B cell (primary cell): ENCODE measurements around the gene CLEC4E. TPM values are rescaled to one million over a fixed set of nuclear protein-coding genes. Genes with fewer than 3 reads are reported as not detected.

Source experiments
- ATAC-seq: fragments of 200-7000 bp; cut with Tn5 transposase; one replicate; pipeline ENCODE4 v1.10.0; 2021; ENCODE audit warnings: low read depth, mild to moderate bottlenecking, moderate number of reproducible peaks, moderate library complexity
- CTCF ChIA-PET: fragments of 350-600 bp; sonication (Branson Sonifier 250); formaldehyde crosslinking; loops from one replicate; lab custom pipeline; 2021; ENCODE audit warnings: antibody characterized with exemption, inconsistent platforms; lab: Charles Lee
- POLR2A ChIA-PET: fragments of 350-600 bp; sonication (Branson Sonifier 250); formaldehyde crosslinking; loops from one replicate; lab custom pipeline; 2021; ENCODE audit warnings: antibody characterized with exemption; lab: Charles Lee
- DNase-seq: peaks from one replicate; pipeline ENCODE4 v3.0.0; 2013
- H2AFZ ChIP-seq: 2 replicates; pipeline ENCODE4 v1.6.1; 2012; ENCODE audit warnings: mild to moderate bottlenecking, low read depth, low read length; ENCODE audit not compliant: insufficient read depth, poor library complexity, severe bottlenecking
- H3K27ac ChIP-seq, 2 donors: 1 replicate in 1 of 2; 2 replicates in 1 of 2; pipeline ENCODE4 v1.5.1; 2012 to 2013; ENCODE audit warnings: low read length in 2 of 2, mild to moderate bottlenecking in 2 of 2, moderate library complexity in 1 of 2
- H3K27me3 ChIP-seq, 4 experiments: fragments of 200-600 bp in 1 of 4; sonication (generic) in 1 of 4; replicated peaks in 1 of 4; 1 replicate in 2 of 4; 2 replicates in 2 of 4; pipeline versions ENCODE4 v1.6.1 to v1.7.0; 2013 to 2016; ENCODE audit warnings: low read length in 3 of 4, mild to moderate bottlenecking in 2 of 4, mixed read lengths in 1 of 4, moderate library complexity in 1 of 4; ENCODE audit not compliant: insufficient read depth in 4 of 4, control insufficient read depth in 3 of 4; ENCODE audit errors: control extremely low read depth in 1 of 4
- H3K36me3 ChIP-seq, 2 experiments: replicated peaks in 1 of 2; 1 replicate in 1 of 2; 2 replicates in 1 of 2; pipeline versions ENCODE4 v1.6.1 to v1.7.1; 2013; ENCODE audit warnings: low read length in 1 of 2; ENCODE audit not compliant: insufficient read depth in 2 of 2, control insufficient read depth in 1 of 2; ENCODE audit errors: control extremely low read depth in 1 of 2, extremely low read depth in 1 of 2
- H3K4me1 ChIP-seq, 2 donors: fragments of 200-600 bp in 1 of 2; sonication (generic) in 1 of 2; 1 replicate in 1 of 2; 2 replicates in 1 of 2; pipeline versions ENCODE4 v1.5.1 to v1.6.1; 2013 to 2017; ENCODE audit warnings: low read length in 2 of 2; ENCODE audit not compliant: control insufficient read depth in 2 of 2, insufficient read depth in 2 of 2
- H3K4me2 ChIP-seq: replicated peaks from 2 replicates; pipeline ENCODE3; 2012; ENCODE audit warnings: mild to moderate bottlenecking, low read depth, low read length; ENCODE audit not compliant: poor library complexity, severe bottlenecking
- H3K4me3 ChIP-seq, 5 experiments: fragments of 200-600 bp in 1 of 5; sonication (generic) in 1 of 5; 1 replicate in 3 of 5; 2 replicates in 2 of 5; pipeline versions ENCODE4 v1.5.1 to v1.7.0; 2011 to 2016; ENCODE audit warnings: low read length in 4 of 5, mild to moderate bottlenecking in 4 of 5, low read depth in 2 of 5, control low read depth in 1 of 5, moderate library complexity in 1 of 5; ENCODE audit not compliant: insufficient read depth in 1 of 5; ENCODE audit errors: control extremely low read depth in 1 of 5, extremely low read depth in 1 of 5
- H3K79me2 ChIP-seq: fragments of 200-600 bp; sonication (generic); one replicate; pipeline ENCODE4 v1.6.0; 2016; ENCODE audit warnings: low read length; ENCODE audit not compliant: control insufficient read depth, insufficient read depth
- H3K9ac ChIP-seq: fragments of 200-600 bp; sonication (generic); 2 replicates; pipeline ENCODE4 v1.6.1; 2017; ENCODE audit warnings: mild to moderate bottlenecking, low read length, moderate library complexity
- H3K9me3 ChIP-seq, 3 donors: one replicate each; pipeline versions ENCODE4 v1.6.1 to v1.7.1; 2013; ENCODE audit warnings: low read length in 2 of 3; ENCODE audit not compliant: control insufficient read depth in 2 of 3, insufficient read depth in 1 of 3; ENCODE audit errors: control extremely low read depth in 1 of 3
- H4K20me1 ChIP-seq: 2 replicates; pipeline ENCODE4 v1.6.0; 2012; ENCODE audit warnings: mild to moderate bottlenecking, low read length; ENCODE audit not compliant: insufficient read depth, control insufficient read depth, poor library complexity, severe bottlenecking
- H3K27ac Mint-ChIP-seq: one replicate; pipeline ENCODE4 v1.8.0; 2021; ENCODE audit warnings: mixed read lengths
- H3K27me3 Mint-ChIP-seq: one replicate; pipeline ENCODE4 v1.8.0; 2021; ENCODE audit warnings: mixed read lengths
- H3K4me1 Mint-ChIP-seq: one replicate; pipeline ENCODE4 v1.8.0; 2021; ENCODE audit warnings: mixed read lengths
- H3K4me3 Mint-ChIP-seq: one replicate; pipeline ENCODE4 v1.8.0; 2021; ENCODE audit warnings: mixed read lengths
- H3K9me3 Mint-ChIP-seq: one replicate; pipeline ENCODE4 v1.8.0; 2022; ENCODE audit warnings: mixed read lengths; ENCODE audit not compliant: insufficient read depth
- CTCF ChIP-seq: fragments of 200-600 bp; IDR thresholded peaks from one replicate; pipeline ENCODE4 v1.8.0; 2022; ENCODE audit warnings: antibody characterized with exemption, mild to moderate bottlenecking
- EZH2 ChIP-seq: IDR thresholded peaks from 2 replicates; pipeline ENCODE4 v1.6.1; 2012; ENCODE audit warnings: borderline replicate concordance, low read depth, mild to moderate bottlenecking, moderate library complexity, low read length; ENCODE audit not compliant: insufficient read depth, poor library complexity, severe bottlenecking
- WGBS: methylation state at CpG from one replicate; pipeline ENCODE4 v1.1.5; 2013; ENCODE audit warnings: missing lambda C conversion rate; ENCODE audit not compliant: insufficient coverage; 5-methylcytosine and 5-hydroxymethylcytosine counted together
- intact Hi-C: fragments of 100-400 bp; cut with micrococcal nuclease; formaldehyde crosslinking; loops from one replicate; pipeline ENCODE4 v1.10.0; 2022
- polyA plus RNA-seq: library from polyadenylated mRNA; depleted of rRNA; stranded (reverse); fragments of >200 nt; gene quantifications from 2 replicates; pipeline ENCODE4 v1.2.3, GENCODE V29; 2012
- total RNA-seq, 2 donors: library from RNA; stranded (reverse); fragments of 120-200 nt in 1 of 2; gene quantifications; 1 replicate in 1 of 2; 2 replicates in 1 of 2; pipeline versions ENCODE4 v1.2.3 to v1.2.4, GENCODE V29; 2013 to 2022

The CLEC4E gene
- total and polyA plus RNA-seq, 2 donors (not counting 1 experiment from before 2014, with no cell fraction given), result 0.06 TPM; not detected in 1

GRCh38 chr12:8507596-8507995, 33.1 kb downstream of the CLEC4E start:
- no peak overlapping the region for H3K27ac ChIP-seq
- no peak overlapping the region for H3K27ac Mint-ChIP-seq
- ChIA-PET CTCF (interaction anchor here (0.6 kb wide), 1 partner anchor 684 kb away, joined by 3 read pairs; no protein-coding TSS in a partner anchor), POLR2A (no interaction called here)
- WGBS, result 98% methylated on average over 3 of the region's 3 CpGs
- no peaks in the 10 kb centered on the region for H3K79me2 ChIP-seq
- no peaks in the 10 kb centered on the region for H3K9me3 ChIP-seq
- no peak overlapping the region for H3K4me3 ChIP-seq
- ATAC-seq, result no peak
- H3K4me3 Mint-ChIP-seq, result no peak overlapping the region
- no peak overlapping the region for H3K9ac ChIP-seq
- peaks cover 13% of the 10 kb centered on the region for H3K4me1 Mint-ChIP-seq
- no peaks in the 10 kb centered on the region for H3K36me3 ChIP-seq
- H3K27me3 ChIP-seq, result peaks cover 0 to 26% (median 3%) of the 10 kb centered on the region in 4 experiments
- no peak overlapping the region for H3K4me2 ChIP-seq
- no peak overlapping the region for H2AFZ ChIP-seq
- no peak for TF ChIP-seq EZH2
- no peak for TF ChIP-seq CTCF
- H4K20me1 ChIP-seq, result no peaks in the 10 kb centered on the region
- peaks cover 10 to 11% of the 10 kb centered on the region in 2 donors for H3K4me1 ChIP-seq
- no peaks in the 10 kb centered on the region for H3K9me3 Mint-ChIP-seq
- DNase-seq, result no peak
- peaks cover 40% of the 10 kb centered on the region for H3K27me3 Mint-ChIP-seq
- intact Hi-C loops, result no loop called here

- WGBS, result no CpG with 5 or more reads among the region's 1 CpG
- CTCF ChIA-PET, result no interaction called here
- H3K4me3 ChIP-seq, result no peak overlapping the region
- intact Hi-C loops, result no loop called here
- no peaks in the 10 kb centered on the region for H4K20me1 ChIP-seq
- Mint-ChIP-seq H3K4me1 (peaks cover 11% of the 10 kb centered on the region), H3K27me3 (peaks cover 25% of the 10 kb centered on the region), H3K27ac (no peak overlapping the region), H3K4me3 (no peak overlapping the region), H3K9me3 (no peaks in the 10 kb centered on the region)
- H3K27ac ChIP-seq, result no peak overlapping the region
- H3K9me3 ChIP-seq, result no peaks in the 10 kb centered on the region
- POLR2A ChIA-PET, result no interaction called here
- peaks cover 0 to 19% (median 3%) of the 10 kb centered on the region in 4 experiments for H3K27me3 ChIP-seq
- no peak overlapping the region for H3K9ac ChIP-seq
- ATAC-seq, result no peak
- DNase-seq, result no peak
- H3K4me1 ChIP-seq, result peaks cover 7 to 9% of the 10 kb centered on the region in 2 donors
- H2AFZ ChIP-seq, result no peak overlapping the region
- no peaks in the 10 kb centered on the region for H3K79me2 ChIP-seq
- TF ChIP-seq CTCF (no peak), EZH2 (no peak)
- no peak overlapping the region for H3K4me2 ChIP-seq
- no peaks in the 10 kb centered on the region for H3K36me3 ChIP-seq
Measured at GRCh38 chr12:8504351-8504750, 36.4 kb downstream of the CLEC4E start.
